Tibial artery (tissue), 4 donors: ENCODE results near the gene C5orf22.

Source experiments
- DNase-seq, 2 donors: peaks; one replicate each; pipeline ENCODE4 v3.0.0-alpha.2; 2019
- H3K27ac ChIP-seq, 2 donors: fragments of 200-600 bp; sonication (generic) in 1 of 2; 1 replicate in 1 of 2; 2 replicates in 1 of 2; pipeline ENCODE4 v1.5.1; 2018 to 2019; ENCODE audit warnings: mild to moderate bottlenecking in 1 of 2
- H3K27me3 ChIP-seq, 2 donors: fragments of 200-600 bp; sonication (generic) in 1 of 2; one replicate each; pipeline versions ENCODE4 v1.5.1 to v1.6.0; 2016 to 2019
- H3K36me3 ChIP-seq, 3 donors: fragments of 200-600 bp; sonication (generic) in 2 of 3; one replicate each; pipeline ENCODE4 v1.5.1; 2016 to 2019; ENCODE audit warnings: mild to moderate bottlenecking in 2 of 3
- H3K4me1 ChIP-seq, 4 donors: fragments of 200-600 bp; sonication (generic) in 2 of 4; 1 replicate in 3 of 4; 2 replicates in 1 of 4; pipeline ENCODE4 v1.5.1; 2016 to 2019
- H3K4me3 ChIP-seq, 2 donors: fragments of 200-600 bp; sonication (generic) in 1 of 2; 1 replicate in 1 of 2; 2 replicates in 1 of 2; pipeline ENCODE4 v1.5.1; 2018 to 2019; ENCODE audit warnings: mild to moderate bottlenecking in 2 of 2
- H3K9me3 ChIP-seq, 3 donors: fragments of 200-600 bp; sonication (generic) in 1 of 3; one replicate each; pipeline ENCODE4 v1.5.1; 2016 to 2019
- intact Hi-C: fragments of 100-400 bp; cut with DNase I; formaldehyde crosslinking; loops from one replicate; pipeline ENCODE4 v1.15.0; 2023; ENCODE audit warnings: low total_unique reads
- TF ChIP-seq, protein P1 (sequence below), 2 experiments: fragments of 200-600 bp in 1 of 2; fragments of 450-650 bp in 1 of 2; IDR thresholded peaks; one replicate each; pipeline ENCODE4 v1.5.1; 2017 to 2019; ENCODE audit warnings: antibody characterized with exemption in 2 of 2, mild to moderate bottlenecking in 1 of 2, moderate library complexity in 1 of 2

C5orf22 gene

GRCh38 chr5:31604644-31605043 lies 72.5 kb downstream of the C5orf22 start:
- Histone ChIP-seq H3K27ac (no peak overlapping the region), H3K4me3 (no peak overlapping the region), H3K36me3 (no peaks in the 10 kb centered on the region), H3K4me1 (no peaks in the 10 kb centered on the region), H3K9me3 (no peaks in the 10 kb centered on the region), H3K27me3 (no peaks in the 10 kb centered on the region)
- intact Hi-C loops: no loop called here
- no peak for DNase-seq
- TF ChIP-seq, protein P1, sequence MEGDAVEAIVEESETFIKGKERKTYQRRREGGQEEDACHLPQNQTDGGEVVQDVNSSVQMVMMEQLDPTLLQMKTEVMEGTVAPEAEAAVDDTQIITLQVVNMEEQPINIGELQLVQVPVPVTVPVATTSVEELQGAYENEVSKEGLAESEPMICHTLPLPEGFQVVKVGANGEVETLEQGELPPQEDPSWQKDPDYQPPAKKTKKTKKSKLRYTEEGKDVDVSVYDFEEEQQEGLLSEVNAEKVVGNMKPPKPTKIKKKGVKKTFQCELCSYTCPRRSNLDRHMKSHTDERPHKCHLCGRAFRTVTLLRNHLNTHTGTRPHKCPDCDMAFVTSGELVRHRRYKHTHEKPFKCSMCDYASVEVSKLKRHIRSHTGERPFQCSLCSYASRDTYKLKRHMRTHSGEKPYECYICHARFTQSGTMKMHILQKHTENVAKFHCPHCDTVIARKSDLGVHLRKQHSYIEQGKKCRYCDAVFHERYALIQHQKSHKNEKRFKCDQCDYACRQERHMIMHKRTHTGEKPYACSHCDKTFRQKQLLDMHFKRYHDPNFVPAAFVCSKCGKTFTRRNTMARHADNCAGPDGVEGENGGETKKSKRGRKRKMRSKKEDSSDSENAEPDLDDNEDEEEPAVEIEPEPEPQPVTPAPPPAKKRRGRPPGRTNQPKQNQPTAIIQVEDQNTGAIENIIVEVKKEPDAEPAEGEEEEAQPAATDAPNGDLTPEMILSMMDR (IDR thresholded peaks at IDR 0.05): no peak
